H1 (cell line): ENCODE measurements around the gene DPY19L1. TPM values are rescaled to one million over a fixed set of nuclear protein-coding genes. Genes with fewer than 3 reads are reported as not detected.

ENCODE experiments used
- CTCF ChIA-PET: fragments of 300-600 bp; sonication (Branson Sonifier 250); formaldehyde crosslinking; loops from one replicate; lab custom pipeline; 2021; ENCODE audit not compliant: partially characterized antibody; lab: Charles Lee
- POLR2A ChIA-PET: fragments of 300-600 bp; sonication (Branson Sonifier 250); formaldehyde crosslinking; loops from one replicate; lab custom pipeline; 2021; ENCODE audit warnings: inconsistent platforms; ENCODE audit not compliant: partially characterized antibody; lab: Charles Lee
- DNase-seq, 2 experiments: peaks; one replicate each; pipeline versions ENCODE4 v3.0.0 to v3.0.0-alpha.2; 2010 to 2022; ENCODE audit warnings: low spot score in 2 of 2, low read depth in 1 of 2, mixed read lengths in 1 of 2
- FAIRE-seq: peaks from 2 replicates; lab custom pipeline; 2011; peaks lifted over from hg19 to GRCh38; lab: Jason Lieb, UNC
- H2AFZ ChIP-seq: 2 replicates; pipeline ENCODE4 v1.8.1; 2012; ENCODE audit warnings: low read length, inconsistent platforms
- H2AK5ac ChIP-seq: 2 replicates; pipeline ENCODE4 v1.6.1; 2013; ENCODE audit warnings: low read depth, low read length
- H2BK120ac ChIP-seq: replicated peaks from 2 replicates; pipeline ENCODE3; 2013; ENCODE audit warnings: low read depth, low read length, inconsistent platforms
- H2BK12ac ChIP-seq: 2 replicates; pipeline ENCODE4 v1.6.1; 2013; ENCODE audit warnings: low read depth, low read length
- H2BK15ac ChIP-seq: 2 replicates; pipeline ENCODE4 v1.6.1; 2013; ENCODE audit warnings: low read length
- H2BK20ac ChIP-seq: 2 replicates; pipeline ENCODE4 v1.6.1; 2013; ENCODE audit warnings: low read length
- H2BK5ac ChIP-seq: 2 replicates; pipeline ENCODE4 v1.6.1; 2013; ENCODE audit warnings: low read depth, low read length
- H3K14ac ChIP-seq: 2 replicates; pipeline ENCODE4 v1.6.1; 2013; ENCODE audit warnings: inconsistent platforms; ENCODE audit not compliant: insufficient read length
- H3K18ac ChIP-seq: 2 replicates; pipeline ENCODE4 v1.6.1; 2013; ENCODE audit warnings: low read length; ENCODE audit errors: extremely low read depth
- H3K23ac ChIP-seq: 2 replicates; pipeline ENCODE4 v1.6.1; 2013; ENCODE audit warnings: inconsistent platforms; ENCODE audit not compliant: insufficient read length
- H3K23me2 ChIP-seq: 2 replicates; pipeline ENCODE4 v1.6.1; 2013; ENCODE audit warnings: low read depth, low read length
- H3K27ac ChIP-seq: 2 replicates; pipeline ENCODE4 v1.6.1; 2011; ENCODE audit warnings: low read depth, low read length, inconsistent platforms
- H3K27me3 ChIP-seq, 4 experiments: replicated peaks in 1 of 4; 1 replicate in 1 of 4; 2 replicates in 3 of 4; pipeline versions ENCODE4 v1.6.1 to v1.8.1; 2011 to 2013; ENCODE audit warnings: low read length in 3 of 4, mild to moderate bottlenecking in 3 of 4, inconsistent platforms in 2 of 4, mixed read lengths in 2 of 4, moderate library complexity in 1 of 4; ENCODE audit not compliant: control insufficient read depth in 3 of 4, insufficient read depth in 3 of 4; ENCODE audit errors: extremely low read depth in 1 of 4
- H3K36me3 ChIP-seq, 4 experiments: 2 replicates each; pipeline versions ENCODE4 v1.6.1 to v1.8.1; 2011 to 2013; ENCODE audit warnings: mild to moderate bottlenecking in 4 of 4, low read length in 3 of 4, moderate library complexity in 2 of 4, control low read depth in 1 of 4, inconsistent platforms in 1 of 4; ENCODE audit not compliant: insufficient read depth in 4 of 4, control insufficient read depth in 2 of 4
- H3K4ac ChIP-seq: replicated peaks from 2 replicates; pipeline ENCODE3; 2013; ENCODE audit warnings: low read length, low read depth, mixed read lengths, inconsistent platforms; ENCODE audit not compliant: insufficient read length
- H3K4me1 ChIP-seq, 4 experiments: replicated peaks in 1 of 4; 1 replicate in 1 of 4; 2 replicates in 3 of 4; pipeline versions ENCODE4 v1.6.1 to v1.8.1; 2011 to 2013; ENCODE audit warnings: low read length in 3 of 4, inconsistent platforms in 2 of 4, mixed read lengths in 1 of 4; ENCODE audit not compliant: insufficient read depth in 4 of 4, control insufficient read depth in 3 of 4
- H3K4me2 ChIP-seq, 2 experiments: 2 replicates each; pipeline versions ENCODE4 v1.6.1 to v1.8.1; 2011 to 2013; ENCODE audit warnings: low read depth in 2 of 2, low read length in 2 of 2, control low read depth in 1 of 2, inconsistent platforms in 1 of 2, mild to moderate bottlenecking in 1 of 2; ENCODE audit not compliant: insufficient read depth in 1 of 2
- H3K4me3 ChIP-seq, 4 experiments: fragments of 200-600, 300-600 bp in 1 of 4; sonication (generic), shearing (Covaris generic), sonication (Bioruptor Twin) in 1 of 4; 2 replicates each; pipeline versions ENCODE4 v1.5.1 to v1.8.1; 2011 to 2016; ENCODE audit warnings: low read length in 4 of 4, low read depth in 3 of 4, control low read depth in 2 of 4, inconsistent platforms in 2 of 4, mild to moderate bottlenecking in 2 of 4, mixed read lengths in 1 of 4, moderate library complexity in 1 of 4; ENCODE audit not compliant: insufficient read depth in 2 of 4; ENCODE audit errors: extremely low read depth in 1 of 4
- H3K56ac ChIP-seq: replicated peaks from 2 replicates; pipeline ENCODE3; 2013; ENCODE audit warnings: low read depth, mild to moderate bottlenecking, mixed read lengths, low read length, inconsistent platforms; ENCODE audit not compliant: insufficient read length
- H3K79me1 ChIP-seq: 2 replicates; pipeline ENCODE4 v1.6.1; 2013; ENCODE audit warnings: low read depth, low read length, control low read depth
- H3K79me2 ChIP-seq, 2 experiments: 2 replicates each; pipeline versions ENCODE4 v1.6.1 to v1.8.1; 2012 to 2013; ENCODE audit warnings: low read length in 2 of 2, mild to moderate bottlenecking in 2 of 2, inconsistent platforms in 1 of 2; ENCODE audit not compliant: insufficient read depth in 2 of 2, control insufficient read depth in 1 of 2
- H3K9ac ChIP-seq, 4 experiments: replicated peaks in 1 of 4; 1 replicate in 1 of 4; 2 replicates in 3 of 4; pipeline versions ENCODE4 v1.6.1 to v1.8.1; 2011 to 2013; ENCODE audit warnings: low read depth in 3 of 4, low read length in 3 of 4, control low read depth in 2 of 4, mild to moderate bottlenecking in 2 of 4, moderate library complexity in 2 of 4, inconsistent platforms in 1 of 4; ENCODE audit errors: extremely low read depth in 1 of 4
- H3K9me3 ChIP-seq, 2 experiments: 2 replicates each; pipeline versions ENCODE4 v1.6.1 to v1.8.1; 2012 to 2013; ENCODE audit warnings: mild to moderate bottlenecking in 2 of 2, moderate library complexity in 2 of 2, control low read depth in 1 of 2, inconsistent platforms in 1 of 2, low read depth in 1 of 2, low read length in 1 of 2, mixed read lengths in 1 of 2; ENCODE audit not compliant: insufficient read depth in 2 of 2
- H4K20me1 ChIP-seq, 2 experiments: replicated peaks in 1 of 2; 2 replicates each; pipeline versions ENCODE3 to v1.8.1; 2011 to 2013; ENCODE audit warnings: inconsistent platforms in 2 of 2, low read length in 2 of 2, mild to moderate bottlenecking in 1 of 2; ENCODE audit not compliant: insufficient read depth in 2 of 2, control insufficient read depth in 1 of 2
- H4K5ac ChIP-seq: 2 replicates; pipeline ENCODE4 v1.6.1; 2013; ENCODE audit warnings: low read length, low read depth, mixed read lengths, inconsistent platforms; ENCODE audit not compliant: insufficient read length
- H4K8ac ChIP-seq: 2 replicates; pipeline ENCODE4 v1.8.0; 2013; ENCODE audit warnings: mild to moderate bottlenecking, moderate library complexity, low read length, inconsistent platforms; ENCODE audit not compliant: insufficient read depth; ENCODE audit errors: extremely low read depth
- H4K91ac ChIP-seq: replicated peaks from 2 replicates; pipeline ENCODE3; 2013; ENCODE audit warnings: low read length, mixed read lengths, inconsistent platforms; ENCODE audit not compliant: insufficient read length
- E2F6 ChIP-seq: IDR thresholded peaks from 2 replicates; pipeline ENCODE4 v1.6.1; 2012; ENCODE audit warnings: inconsistent platforms
- POLR2A ChIP-seq, 2 experiments: IDR thresholded peaks; 1 replicate in 1 of 2; 2 replicates in 1 of 2; pipeline ENCODE4 v1.6.1; 2011; ENCODE audit warnings: low read depth in 2 of 2, low read length in 2 of 2, mild to moderate bottlenecking in 2 of 2; ENCODE audit errors: control extremely low read depth in 1 of 2
- RFX5 ChIP-seq: IDR thresholded peaks from 2 replicates; pipeline ENCODE4 v1.6.1; 2011; ENCODE audit warnings: low read depth, low read length, improper control_type of control experiment, borderline replicate concordance
- TCF12 ChIP-seq: IDR thresholded peaks from 2 replicates; pipeline ENCODE4 v1.6.1; 2011; ENCODE audit warnings: low read depth, mild to moderate bottlenecking, low read length
- WGBS, 2 experiments: shearing (Covaris generic) in 1 of 2; methylation state at CpG; one replicate each; pipeline versions ENCODE4 v1.1.6 to v1.1.7; 2013 to 2015; ENCODE audit warnings: low lambda C conversion rate in 2 of 2, mixed read lengths in 2 of 2, inconsistent platforms in 1 of 2, low coverage in 1 of 2, missing lambda C conversion rate in 1 of 2; ENCODE audit not compliant: insufficient replicate concordance in 2 of 2, insufficient coverage in 1 of 2, insufficient read length in 1 of 2; ENCODE audit errors: extremely low coverage in 1 of 2, missing lambda C conversion rate in 1 of 2; 5-methylcytosine and 5-hydroxymethylcytosine counted together
- polyA plus RNA-seq, 7 experiments: library from polyadenylated mRNA; depleted of rRNA in 3 of 7; stranded (reverse) in 5 of 7; unstranded in 2 of 7; fragments of >200 nt in 5 of 7; fragments of 200-250 nt in 2 of 7; gene quantifications; 1 replicate in 5 of 7; 2 replicates in 1 of 7; 4 replicates in 1 of 7; pipeline versions ENCODE4 v1.2.1 to v1.2.3, GENCODE V29; 2011 to 2013; ENCODE audit warnings: missing spikeins in 2 of 7, mixed read lengths in 2 of 7
- total RNA-seq: library from RNA; stranded (reverse); fragmentation: NEBNext Ultra II Directional; extraction: Animal tissue kit (Norgen Biotek cat#: 25700); gene quantifications from 2 replicates; pipeline ENCODE4 v1.2.1, GENCODE V29; 2021

DPY19L1 gene
- total and polyA plus RNA-seq, 2 of the 8 experiments (the other 6 are each of a cell fraction or from before 2014, with no cell fraction given), result 14.1 to 23.3 TPM

GRCh38 chr7:34904987-34905386 lies 132.3 kb downstream of the DPY19L1 start:
- ChIA-PET CTCF (interaction anchor here (0.6 kb wide), 1 partner anchor 17 kb away, joined by 3 read pairs; no protein-coding TSS in a partner anchor), POLR2A (interaction anchor here (0.8 kb wide), 1 partner anchor 12 kb away, joined by 4 read pairs; no protein-coding TSS in a partner anchor)
- Histone ChIP-seq H2AK5ac (no peak overlapping the region), H2BK15ac (no peak overlapping the region), H2BK12ac (no peak overlapping the region), H3K36me3 (no peaks in the 10 kb centered on the region), H4K91ac (no peak overlapping the region), H2AFZ (no peak overlapping the region), H3K23ac (no peak overlapping the region), H3K9me3 (no peaks in the 10 kb centered on the region), H2BK5ac (0 out of 2 replicates have a peak overlapping the region, but pooled peaks have one; percentile 35), H2BK120ac (no peak overlapping the region), H4K8ac (no peak overlapping the region), H3K4me1 (peaks cover 2 to 12% (median 9%) of the 10 kb centered on the region in 4 experiments; a peak in 5 of 7 replicates), H3K79me1 (no peaks in the 10 kb centered on the region), H3K14ac (no peak overlapping the region), H3K4me2 (no peak overlapping the region), H2BK20ac (no peak overlapping the region), H3K27ac (no peak overlapping the region), H3K56ac (no peak overlapping the region), H3K79me2 (no peaks in the 10 kb centered on the region), H4K5ac (no peak overlapping the region), H3K4me3 (no peak overlapping the region), H3K27me3 (no peaks in the 10 kb centered on the region), H4K20me1 (no peaks in the 10 kb centered on the region), H3K9ac (no peak overlapping the region), H3K23me2 (no peaks in the 10 kb centered on the region), H3K4ac (no peak overlapping the region), H3K18ac (no peak overlapping the region)
- 66% methylated on average over 4 of the region's 4 CpGs; no CpG with 5 or more reads in 1 of the 2 experiments for WGBS, 2 experiments
- DNase-seq (no peak), FAIRE-seq (no peak)
- TF ChIP-seq TCF12 (no peak), E2F6 (no peak), RFX5 (no peak), POLR2A (IDR thresholded peaks at IDR 0.05; ENCODE audit: control extremely low read depth in 1 of 2, low read depth in 2 of 2, low read length in 2 of 2) (no peak)
